Right lobe of liver (tissue), 4 donors: ENCODE data around the gene TLL1.

ENCODE experiments used
- CTCF ChIP-seq, 4 donors: fragments of 200-600 bp in 3 of 4; fragments of 450-650 bp in 1 of 4; IDR thresholded peaks; one replicate each; pipeline versions ENCODE4 v1.5.1 to v1.8.0; 2016 to 2022; ENCODE audit warnings: antibody characterized with exemption in 4 of 4, mild to moderate bottlenecking in 2 of 4
- POLR2A ChIP-seq: fragments of 450-650 bp; IDR thresholded peaks from one replicate; pipeline ENCODE4 v1.6.1; 2017; ENCODE audit warnings: antibody characterized with exemption, mild to moderate bottlenecking
- donor health status: DM: no; HTN: no; CAD: no.
- donor health status: DM: no; HTN: no; CAD: no.
- donor health status: DM: no; HTN: yes; CAD: no.

DNA sequence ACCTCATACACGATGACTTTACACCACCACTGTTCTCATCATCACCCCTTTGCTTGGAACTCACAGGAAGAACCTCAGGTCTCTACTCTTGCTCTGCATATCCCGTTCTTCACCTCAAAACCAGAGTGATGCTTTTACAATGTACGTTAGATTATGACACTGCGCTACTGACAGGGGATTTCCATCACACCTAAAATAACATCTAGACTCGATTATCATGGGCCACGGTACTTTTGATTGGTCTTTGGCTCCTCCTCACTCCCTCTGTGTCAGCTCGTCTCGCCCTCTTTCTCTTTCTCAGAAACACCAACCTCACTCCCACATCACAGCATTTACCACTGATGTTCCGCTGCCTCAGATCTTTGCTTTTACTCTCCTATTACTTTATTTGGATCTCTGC, 172.4 kb downstream of the TLL1 start:
- no peak for TF ChIP-seq POLR2A
- TF ChIP-seq CTCF (IDR thresholded peaks at IDR 0.05) = no peak
